K562 (cell line): ENCODE measurements around the gene REEP2. TPM values are rescaled to one million over a fixed set of nuclear protein-coding genes. Genes with fewer than 3 reads are reported as not detected.
A peak's percentile ranks its signal among the peaks of the same experiment; 100 is the strongest.

Experiments used
- ATAC-seq: fragments of 200-7000 bp; cut with Tn5 transposase; 3 replicates; pipeline ENCODE4 v1.9.1; 2020; ENCODE audit warnings: moderate library complexity
- BruUV-seq: library from RNA; stranded (reverse); fragments of 400-500 nt; replicated peaks from 2 replicates; lab custom pipeline; 2021; lab: Mats Ljungman, UMichigan
- CTCF ChIA-PET: fragments of 300-600 bp; formaldehyde crosslinking; extraction: SDS; loops from one replicate; lab custom pipeline; 2021; ENCODE audit warnings: low intra/inter-chr PET ratio; lab: Yijun Ruan, JAX
- POLR2A ChIA-PET: fragments of 300-600, 350-650 bp; sonication (Branson Sonifier 250); formaldehyde crosslinking; extraction: SDS; loops from one replicate; lab custom pipeline; 2021; ENCODE audit warnings: antibody characterized with exemption, inconsistent platforms; lab: Yijun Ruan, JAX
- DNase-seq, 4 experiments: peaks; one replicate each; pipeline versions ENCODE4 v3.0.0 to v3.0.0-alpha.2; 2011 to 2018; ENCODE audit warnings: low spot score in 3 of 4, mixed read lengths in 3 of 4; ENCODE audit errors: extremely low read depth in 1 of 4
- FAIRE-seq: peaks from 2 replicates; lab custom pipeline; 2011; peaks lifted over from hg19 to GRCh38; lab: Jason Lieb, UNC
- H2AFZ ChIP-seq: 2 replicates; pipeline ENCODE4 v1.6.0; 2011; ENCODE audit warnings: low read depth, low read length, control low read depth, inconsistent platforms
- H3K27ac ChIP-seq: fragments of 200-600 bp; 3 replicates; pipeline ENCODE4 v1.8.0; 2011; ENCODE audit warnings: low read depth, mild to moderate bottlenecking, control low read depth, inconsistent platforms, low read length, moderate library complexity, mixed read lengths; ENCODE audit errors: extremely low read depth
- H3K27me3 ChIP-seq, 2 experiments: fragments of 300-600 bp in 1 of 2; 2 replicates in 1 of 2; 3 replicates in 1 of 2; pipeline versions ENCODE4 v1.6.0 to v1.8.0; 2011; ENCODE audit warnings: inconsistent platforms in 2 of 2, low read length in 2 of 2, mild to moderate bottlenecking in 1 of 2, mixed read lengths in 1 of 2, moderate library complexity in 1 of 2; ENCODE audit not compliant: control insufficient read depth in 2 of 2, insufficient read depth in 2 of 2
- H3K36me3 ChIP-seq: fragments of 300-600 bp; 3 replicates; pipeline ENCODE4 v1.8.0; 2011; ENCODE audit warnings: mild to moderate bottlenecking, low read length, inconsistent platforms; ENCODE audit not compliant: control insufficient read depth, insufficient read depth
- H3K4me1 ChIP-seq, 2 experiments: fragments of 200-600 bp in 1 of 2; replicated peaks in 1 of 2; 2 replicates in 1 of 2; 3 replicates in 1 of 2; pipeline versions ENCODE4 v1.5.1 to v1.8.0; 2011; ENCODE audit warnings: inconsistent platforms in 2 of 2, low read length in 2 of 2, mild to moderate bottlenecking in 1 of 2, mixed read lengths in 1 of 2, moderate library complexity in 1 of 2; ENCODE audit not compliant: control insufficient read depth in 2 of 2, insufficient read depth in 2 of 2
- H3K4me2 ChIP-seq: 2 replicates; pipeline ENCODE4 v1.6.1; 2011; ENCODE audit warnings: low read length, control low read depth, inconsistent platforms, mixed read lengths; ENCODE audit not compliant: insufficient read depth
- H3K4me3 ChIP-seq: fragments of 200-600 bp; sonication (generic), shearing (Covaris generic); 2 replicates; pipeline ENCODE4 v1.5.1; 2016; ENCODE audit warnings: control low read depth, inconsistent platforms
- H3K79me2 ChIP-seq: fragments of 200-600 bp; 3 replicates; pipeline ENCODE4 v1.8.0; 2011; ENCODE audit warnings: low read length, inconsistent platforms; ENCODE audit not compliant: control insufficient read depth, insufficient read depth
- H3K9ac ChIP-seq, 2 experiments: 2 replicates each; pipeline versions ENCODE4 v1.6.0 to v1.6.1; 2011; ENCODE audit warnings: low read depth in 2 of 2, low read length in 2 of 2, control low read depth in 1 of 2, inconsistent platforms in 1 of 2, mild to moderate bottlenecking in 1 of 2, mixed read lengths in 1 of 2; ENCODE audit not compliant: insufficient read depth in 1 of 2
- H3K9me1 ChIP-seq: one replicate; pipeline ENCODE4 v1.6.0; 2011; ENCODE audit warnings: inconsistent platforms, mild to moderate bottlenecking, low read length, moderate library complexity; ENCODE audit not compliant: control insufficient read depth, insufficient read depth
- H3K9me3 ChIP-seq: replicated peaks from 2 replicates; pipeline ENCODE4 v1.5.1; 2011; ENCODE audit warnings: low read depth, low read length, inconsistent platforms; ENCODE audit not compliant: control insufficient read depth, insufficient read depth
- H4K20me1 ChIP-seq: replicated peaks from 2 replicates; pipeline ENCODE4 v1.6.1; 2011; ENCODE audit warnings: low read length, inconsistent platforms, mixed read lengths; ENCODE audit not compliant: control insufficient read depth, insufficient read depth
- ELK1 ChIP-seq: sonication (generic); formaldehyde crosslinking; IDR thresholded peaks from 2 replicates; pipeline ENCODE4 v1.8.1; 2022; ENCODE audit warnings: missing genetic modification reagents
- HEY1 ChIP-seq: fragments of 250-450 bp; sonication (Bioruptor Pico); IDR thresholded peaks from 2 replicates; pipeline ENCODE4 v1.5.0; 2020; ENCODE audit warnings: mild to moderate bottlenecking, moderate library complexity, borderline replicate concordance
- MTA3 ChIP-seq: fragments of 450-650 bp; formaldehyde crosslinking; IDR thresholded peaks from 2 replicates; pipeline ENCODE4 v1.6.1; 2017; ENCODE audit warnings: mild to moderate bottlenecking, borderline replicate concordance
- MYNN ChIP-seq, 2 experiments: sonication (generic); formaldehyde crosslinking in 1 of 2; IDR thresholded peaks; 2 replicates each; pipeline versions ENCODE4 v1.5.0 to v1.6.1; 2016 to 2020; ENCODE audit warnings: antibody characterized with exemption in 1 of 2, missing genetic modification reagents in 1 of 2
- POLR2A ChIP-seq: fragments of 450-650 bp; conservative IDR thresholded peaks from 2 replicates; pipeline ENCODE4 v1.6.1; 2016
- POLR2B ChIP-seq: fragments of 450-650 bp; IDR thresholded peaks from 2 replicates; pipeline ENCODE4 v1.6.1; 2018; ENCODE audit warnings: low read depth; ENCODE audit not compliant: partially characterized antibody
- SNRNP70 ChIP-seq: fragments of 200-400 bp; formaldehyde crosslinking; optimal IDR thresholded peaks from 2 replicates; pipeline ENCODE3; 2017; ENCODE audit warnings: low read depth, low read length
- WGBS: fragments of 100-300 bp; shearing (Covaris generic); methylation state at CpG from one replicate; pipeline ENCODE4 v1.1.6; 2016; ENCODE audit warnings: low coverage, mixed read lengths; ENCODE audit not compliant: insufficient coverage; ENCODE audit errors: missing lambda C conversion rate; 5-methylcytosine and 5-hydroxymethylcytosine counted together
- in situ Hi-C: fragments of 300-500 bp; cut with MboI; formaldehyde crosslinking; loops from 4 replicates; pipeline ENCODE4 v1.15.0; 2018; ENCODE audit warnings: inconsistent platforms, mixed read lengths
- intact Hi-C: fragments of 100-400 bp; cut with micrococcal nuclease; formaldehyde crosslinking; loops from 2 replicates; pipeline ENCODE4 v1.14.2; 2022
- polyA plus RNA-seq, 8 experiments: library from polyadenylated mRNA; depleted of rRNA in 4 of 8; stranded (reverse) in 5 of 8; unstranded in 3 of 8; fragments of >200 nt; fragmentation: Nextera tagmentation in 2 of 8; fragmentation: Illumina TruSeq in 1 of 8; extraction: Ambion mirVana in 2 of 8; extraction: Trizol in 1 of 8; gene quantifications; 2 replicates each; pipeline versions ENCODE4 v1.2.1 to v1.2.3, GENCODE V29; 2011 to 2014; ENCODE audit warnings: inconsistent platforms in 1 of 8, missing spikeins in 1 of 8
- total RNA-seq, 7 experiments: library from RNA; depleted of rRNA in 6 of 7; stranded (reverse); fragments of >200 nt in 6 of 7; fragmentation: Illumina TruSeq in 2 of 7; extraction: Trizol in 2 of 7; gene quantifications; 2 replicates each; pipeline versions ENCODE4 v1.2.1 to v1.2.3, GENCODE V29; 2011 to 2021; ENCODE audit warnings: low replicate concordance in 1 of 7
- TF ChIP-seq, protein P1 (sequence below): fragments of 250-450 bp; sonication (Bioruptor Pico); IDR thresholded peaks from 2 replicates; pipeline ENCODE4 v1.4.0; 2020; ENCODE audit warnings: mild to moderate bottlenecking, moderate library complexity
- TF ChIP-seq, protein P2 (sequence below): sonication (generic); formaldehyde crosslinking; IDR thresholded peaks from 2 replicates; pipeline ENCODE4 v1.8.0; 2023; ENCODE audit warnings: mild to moderate bottlenecking, missing genetic modification reagents

Gene REEP2
- total and polyA plus RNA-seq, 9 of the 15 experiments (the other 6 are each of a cell fraction or from before 2014, with no cell fraction given), result 0.03 to 1.1 (median 0.12) TPM; not detected in 1

DNA sequence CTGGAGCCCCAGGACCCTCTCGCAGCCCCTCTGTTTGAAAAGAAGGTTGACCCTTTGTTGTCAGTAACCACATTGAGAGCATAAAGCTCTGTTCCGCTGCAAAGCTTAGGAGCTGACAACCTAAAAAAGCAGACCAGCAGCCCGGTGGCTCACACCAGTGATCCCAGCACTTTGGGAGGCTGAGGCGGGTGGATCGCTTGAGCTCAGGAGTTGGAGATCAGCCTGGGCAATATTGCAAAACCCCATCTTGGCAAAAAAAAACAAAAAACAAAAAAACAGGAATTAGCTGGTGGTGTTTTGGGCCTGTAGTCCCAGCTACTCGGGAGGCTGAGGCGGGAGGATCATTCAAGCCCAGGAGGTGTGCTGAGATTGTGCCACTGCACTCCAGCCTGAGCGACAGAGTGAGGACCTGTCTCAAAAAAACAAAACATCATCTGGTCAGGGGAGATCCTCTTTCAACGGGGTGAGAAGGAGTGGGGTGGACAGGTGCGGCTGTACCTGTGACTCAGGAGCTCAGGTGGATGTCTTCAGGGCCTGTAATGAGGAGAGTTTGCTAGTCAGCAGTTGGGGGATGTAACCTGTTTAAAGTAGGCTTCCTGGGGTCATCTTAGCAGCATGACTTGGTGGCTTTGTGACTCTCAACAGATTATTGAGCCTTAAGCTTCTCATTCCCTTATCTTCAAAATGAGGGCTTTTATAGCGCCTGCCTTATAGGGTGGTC lies 694 bp upstream of the REEP2 start:
- in situ Hi-C loops, result no loop called here
- DNase-seq (no peak), ATAC-seq (peak; percentile 5; the same call in 2 of the 3 replicates), FAIRE-seq (no peak)
- Histone ChIP-seq H3K9me1 (no peaks in the 10 kb centered on the region), H3K27me3 (no peaks in the 10 kb centered on the region), H3K27ac (no peak overlapping the region), H4K20me1 (peaks cover 4% of the 10 kb centered on the region; the same call in 1 of the 2 replicates), H2AFZ (no peak overlapping the region), H3K79me2 (no peaks in the 10 kb centered on the region), H3K4me2 (peak overlapping the region; percentile 71), H3K9ac (peak overlapping the region in 1 of 2 experiments; percentile 59; a peak in 1 of 4 replicates), H3K4me1 (peaks cover 7 to 20% of the 10 kb centered on the region in 2 experiments; a peak in 4 of 5 replicates), H3K4me3 (peak overlapping the region; percentile 48)
- ChIA-PET POLR2A (interaction anchor here (0.6 to 1.7 kb wide), 7 partner anchors 8 to 446 kb away, joined by 3 to 5 read pairs (median 4); partner anchors contain the start of gene EGR1), CTCF (interaction anchor here (0.7 kb wide), 1 partner anchor 937 kb away, joined by 4 read pairs; no protein-coding TSS in a partner anchor)
- WGBS, result 60% methylated on average over 11 of the region's 11 CpGs
- intact Hi-C loops, result no loop called here
- BruUV-seq, result no TSS peak
- TF ChIP-seq, protein P1, sequence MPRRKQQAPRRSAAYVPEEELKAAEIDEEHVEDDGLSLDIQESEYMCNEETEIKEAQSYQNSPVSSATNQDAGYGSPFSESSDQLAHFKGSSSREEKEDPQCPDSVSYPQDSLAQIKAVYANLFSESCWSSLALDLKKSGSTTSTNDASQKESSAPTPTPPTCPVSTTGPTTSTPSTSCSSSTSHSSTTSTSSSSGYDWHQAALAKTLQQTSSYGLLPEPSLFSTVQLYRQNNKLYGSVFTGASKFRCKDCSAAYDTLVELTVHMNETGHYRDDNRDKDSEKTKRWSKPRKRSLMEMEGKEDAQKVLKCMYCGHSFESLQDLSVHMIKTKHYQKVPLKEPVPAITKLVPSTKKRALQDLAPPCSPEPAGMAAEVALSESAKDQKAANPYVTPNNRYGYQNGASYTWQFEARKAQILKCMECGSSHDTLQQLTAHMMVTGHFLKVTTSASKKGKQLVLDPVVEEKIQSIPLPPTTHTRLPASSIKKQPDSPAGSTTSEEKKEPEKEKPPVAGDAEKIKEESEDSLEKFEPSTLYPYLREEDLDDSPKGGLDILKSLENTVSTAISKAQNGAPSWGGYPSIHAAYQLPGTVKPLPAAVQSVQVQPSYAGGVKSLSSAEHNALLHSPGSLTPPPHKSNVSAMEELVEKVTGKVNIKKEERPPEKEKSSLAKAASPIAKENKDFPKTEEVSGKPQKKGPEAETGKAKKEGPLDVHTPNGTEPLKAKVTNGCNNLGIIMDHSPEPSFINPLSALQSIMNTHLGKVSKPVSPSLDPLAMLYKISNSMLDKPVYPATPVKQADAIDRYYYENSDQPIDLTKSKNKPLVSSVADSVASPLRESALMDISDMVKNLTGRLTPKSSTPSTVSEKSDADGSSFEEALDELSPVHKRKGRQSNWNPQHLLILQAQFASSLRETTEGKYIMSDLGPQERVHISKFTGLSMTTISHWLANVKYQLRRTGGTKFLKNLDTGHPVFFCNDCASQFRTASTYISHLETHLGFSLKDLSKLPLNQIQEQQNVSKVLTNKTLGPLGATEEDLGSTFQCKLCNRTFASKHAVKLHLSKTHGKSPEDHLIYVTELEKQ, result no peak
- TF ChIP-seq POLR2A (0 out of 2 replicates have a peak, but pooled peaks have one; percentile 16), HEY1 (CRISPR knock-in tag) (no peak), MTA3 (0 out of 2 replicates have a peak, but pooled peaks have one; percentile 13), MYNN (IDR thresholded peaks at IDR 0.05) (no peak), MYNN (CRISPR knock-in tag; IDR thresholded peaks at IDR 0.05) (no peak), POLR2B (peak; percentile 19), SNRNP70 (no peak), ELK1 (CRISPR knock-in tag) (no peak)
- TF ChIP-seq, protein P2, sequence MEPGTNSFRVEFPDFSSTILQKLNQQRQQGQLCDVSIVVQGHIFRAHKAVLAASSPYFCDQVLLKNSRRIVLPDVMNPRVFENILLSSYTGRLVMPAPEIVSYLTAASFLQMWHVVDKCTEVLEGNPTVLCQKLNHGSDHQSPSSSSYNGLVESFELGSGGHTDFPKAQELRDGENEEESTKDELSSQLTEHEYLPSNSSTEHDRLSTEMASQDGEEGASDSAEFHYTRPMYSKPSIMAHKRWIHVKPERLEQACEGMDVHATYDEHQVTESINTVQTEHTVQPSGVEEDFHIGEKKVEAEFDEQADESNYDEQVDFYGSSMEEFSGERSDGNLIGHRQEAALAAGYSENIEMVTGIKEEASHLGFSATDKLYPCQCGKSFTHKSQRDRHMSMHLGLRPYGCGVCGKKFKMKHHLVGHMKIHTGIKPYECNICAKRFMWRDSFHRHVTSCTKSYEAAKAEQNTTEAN (CRISPR knock-in tag), result no peak
- TF ChIP-seq, all 486 proteins: peak for 3
- Histone ChIP-seq H3K36me3 (peaks cover 32% of the 10 kb centered on the region), H3K9me3 (no peaks in the 10 kb centered on the region)
